Pons (tissue), 1 donor: Measurements from ENCODE around the gene ENO2.

Experiments used
- DNase-seq: peaks from one replicate; pipeline ENCODE4 v3.0.0-alpha.2; 2016; ENCODE audit warnings: low spot score

Gene ENO2

DNA sequence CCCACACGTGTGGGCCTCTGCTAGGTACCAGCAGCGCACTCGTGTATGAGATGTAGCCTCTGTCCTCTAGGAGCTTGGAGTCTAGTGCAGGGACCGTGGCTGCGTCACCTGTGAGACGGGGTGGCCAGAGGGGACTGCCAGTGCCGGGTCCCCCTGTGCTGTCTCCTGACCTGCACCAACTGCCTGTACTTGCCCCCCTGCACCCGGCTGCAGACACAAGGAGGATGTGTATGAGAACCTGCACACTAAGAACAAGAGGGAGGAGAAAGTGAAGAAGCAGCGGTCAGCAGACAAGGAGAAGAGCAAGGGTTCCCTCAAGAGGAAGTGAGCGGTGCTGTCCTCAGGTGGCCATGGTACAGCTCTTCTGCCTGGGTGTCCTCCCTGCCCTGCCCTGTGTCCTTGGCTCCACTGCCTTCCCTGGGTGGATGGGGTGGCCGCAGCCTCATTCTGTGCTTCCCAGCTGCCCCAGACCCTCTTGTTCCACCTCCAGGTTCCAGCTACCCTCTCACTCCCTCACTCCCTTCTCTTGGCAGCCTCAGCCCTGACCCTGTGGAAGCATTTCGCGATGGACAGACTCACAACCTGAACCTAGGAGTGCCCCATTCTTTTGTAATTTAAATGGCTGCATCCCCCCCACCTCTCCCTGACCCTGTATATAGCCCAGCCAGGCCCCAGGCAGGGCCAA, 46.4 kb downstream of the ENO2 start:
- no peak for DNase-seq

DNA sequence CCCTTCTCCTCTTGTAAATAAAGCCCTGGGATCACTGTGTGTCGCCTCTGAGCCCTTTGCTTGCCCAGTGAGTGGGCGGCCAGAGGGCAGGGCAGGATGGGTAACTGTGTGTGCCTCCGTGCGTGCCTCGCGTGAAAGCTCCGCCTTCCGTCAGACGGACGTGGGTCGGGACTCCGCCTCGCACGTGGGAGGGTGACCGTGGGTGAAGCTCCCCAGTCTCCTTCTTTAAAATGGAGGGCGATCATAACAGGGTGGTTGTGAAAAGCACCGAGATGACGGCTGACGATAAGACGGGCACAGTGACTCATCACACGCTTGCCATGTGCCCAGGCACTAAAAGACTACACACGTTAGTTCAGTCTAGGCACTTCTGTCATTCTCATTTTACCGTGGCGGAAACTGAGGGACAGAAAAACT, 46.9 kb downstream of the ENO2 start:
- no peak for DNase-seq

DNA sequence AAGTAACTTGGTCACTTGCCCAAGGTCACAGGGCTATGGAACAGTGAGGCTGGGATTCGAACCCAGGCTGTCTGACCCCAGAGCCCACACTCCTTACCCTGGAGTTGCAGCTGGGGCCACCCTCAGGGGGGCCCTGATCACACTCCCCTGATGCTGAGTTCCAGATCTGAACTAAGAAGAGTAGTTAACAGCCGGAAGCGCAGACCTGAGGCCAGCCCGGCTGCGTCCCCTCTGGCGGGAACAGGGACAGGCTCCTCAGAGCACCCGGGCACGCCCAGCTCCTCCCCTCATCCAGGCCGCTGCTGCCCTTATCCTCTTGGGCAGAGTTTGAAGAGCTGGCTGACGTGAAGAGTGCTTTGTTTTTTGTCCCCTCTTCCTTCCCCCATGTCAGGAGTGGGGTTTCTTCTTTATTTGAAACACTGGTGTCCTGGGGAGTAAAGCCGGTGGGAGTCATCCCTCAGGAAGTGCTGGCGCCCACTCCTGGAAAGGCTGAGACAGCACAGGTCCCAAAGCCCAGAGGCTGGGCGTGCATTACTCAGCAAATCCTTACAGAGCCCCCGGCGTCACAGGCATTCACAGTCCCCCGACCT, 47.4 kb downstream of the ENO2 start:
- DNase-seq = no peak

DNA sequence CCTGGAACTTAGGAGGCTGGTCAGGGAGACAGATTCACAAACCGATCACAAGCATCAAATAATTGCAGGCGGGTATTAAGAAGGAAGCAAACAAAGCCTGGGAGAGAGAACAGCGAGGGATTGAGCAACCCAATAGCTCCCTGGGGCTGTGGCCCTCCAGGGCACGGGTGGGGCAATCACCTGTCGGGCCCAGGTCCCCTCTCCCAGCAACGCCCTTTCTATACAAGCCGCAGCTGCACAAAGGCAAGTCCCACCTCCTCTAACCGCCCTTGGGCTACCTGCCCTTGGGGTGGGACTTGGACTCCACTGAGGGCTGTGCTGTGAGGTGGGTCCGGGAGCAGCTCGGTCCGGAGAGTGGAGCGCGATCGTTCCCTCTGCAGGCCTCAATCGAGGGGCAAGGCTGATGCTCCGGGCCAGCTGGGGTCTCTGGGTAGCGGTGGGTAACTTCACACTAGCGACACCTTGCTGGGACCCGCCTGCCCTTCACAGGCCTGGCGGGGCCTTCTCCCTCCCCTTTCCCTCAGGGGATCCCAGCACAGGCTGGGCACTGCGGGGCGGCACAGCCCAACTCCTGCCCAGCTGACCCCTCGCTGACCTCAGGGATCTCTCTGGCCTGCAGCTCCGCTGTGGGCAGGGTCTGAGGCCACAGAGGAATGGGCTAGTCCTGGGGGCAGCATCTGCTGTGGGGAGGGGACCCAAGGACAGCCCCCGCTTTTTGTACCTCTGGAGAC, 48.1 kb downstream of the ENO2 start:
- no peak for DNase-seq

DNA sequence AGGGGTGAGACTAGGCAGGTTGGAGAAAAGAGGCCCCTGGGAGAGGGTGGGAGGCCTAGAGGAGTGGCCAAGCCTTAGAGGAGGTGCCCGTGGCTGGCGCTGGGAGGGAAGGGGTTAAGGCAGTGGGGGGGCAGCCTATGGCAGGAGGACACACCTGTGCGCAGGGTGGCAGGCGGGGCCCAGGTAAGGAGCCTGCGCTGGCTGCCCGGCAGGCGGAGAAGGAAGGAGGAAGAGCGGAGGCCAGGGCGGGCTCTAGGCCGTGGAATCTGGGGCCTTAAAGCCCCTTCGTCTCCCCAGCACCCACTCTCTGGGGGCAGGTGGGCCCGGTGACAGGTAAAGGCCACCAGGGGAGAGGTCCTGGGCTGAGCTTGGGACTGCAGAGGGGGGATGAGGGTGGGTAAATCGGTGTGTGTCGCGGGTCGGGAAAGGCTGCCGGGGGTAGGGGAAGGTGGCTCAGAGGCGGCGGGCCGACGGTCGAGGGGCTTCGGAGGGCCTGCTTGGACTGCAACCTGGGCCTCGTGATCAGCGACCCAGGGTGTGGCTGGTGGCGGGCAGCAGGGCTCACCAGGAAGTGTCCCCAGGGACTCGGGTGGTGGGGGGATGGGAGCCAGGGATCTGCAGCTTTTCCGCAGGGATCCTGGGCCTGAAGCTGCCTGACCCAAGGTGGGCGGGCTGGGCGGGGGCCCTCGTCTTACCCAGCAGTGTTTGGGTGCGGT, 48.8 kb downstream of the ENO2 start:
- no peak for DNase-seq

DNA sequence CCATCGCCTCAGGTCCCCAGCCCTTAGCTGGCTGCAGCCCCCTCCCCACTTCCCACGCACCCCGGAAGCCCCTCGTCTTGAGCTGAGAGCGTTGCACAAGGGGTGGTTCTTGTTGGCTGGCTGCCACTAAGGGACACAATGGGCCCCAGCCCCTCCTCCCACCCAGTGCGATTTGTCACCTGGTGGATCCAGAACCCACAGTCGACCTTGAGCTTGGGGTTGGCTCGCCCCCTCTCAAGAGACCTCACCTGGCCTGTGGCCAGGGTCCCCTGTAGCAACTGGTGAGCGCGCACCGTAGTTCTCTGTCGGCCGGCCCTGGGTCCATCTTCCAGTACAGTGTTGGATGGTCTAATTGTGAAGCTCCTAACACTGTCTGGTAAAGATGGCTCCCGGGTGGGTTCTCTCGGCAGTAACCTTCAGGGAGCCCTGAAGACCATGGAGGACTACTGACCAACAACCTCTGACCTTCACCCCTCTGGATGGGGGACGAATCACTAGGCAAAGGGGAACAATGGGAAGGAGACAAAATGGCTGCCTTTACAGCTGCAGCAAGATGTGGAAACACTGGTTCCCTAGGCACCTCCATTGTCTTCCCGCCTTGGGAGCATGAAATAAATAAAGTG, 49.5 kb downstream of the ENO2 start:
- DNase-seq = no peak

DNA sequence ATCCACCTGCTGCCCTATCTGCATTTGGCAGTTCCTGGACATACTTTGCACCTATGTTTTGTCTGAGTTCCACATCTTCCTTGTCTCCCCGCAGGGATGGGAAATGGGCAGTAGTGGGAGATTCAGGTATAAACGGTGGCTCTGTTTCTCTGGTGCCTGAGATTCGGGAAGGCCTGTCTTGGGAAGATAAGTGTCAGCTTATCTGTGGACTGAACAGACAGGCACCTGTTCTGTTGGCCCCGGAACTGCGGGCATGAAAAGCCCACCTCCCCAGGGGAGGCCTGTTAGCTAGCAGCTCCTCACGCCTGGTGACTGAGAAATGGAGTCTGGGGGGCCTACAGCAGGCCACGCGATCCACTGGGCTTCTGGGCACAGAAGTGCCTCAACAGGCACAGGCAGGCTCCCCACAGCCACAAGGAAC, 50.2 kb downstream of the ENO2 start:
- no peak for DNase-seq

DNA sequence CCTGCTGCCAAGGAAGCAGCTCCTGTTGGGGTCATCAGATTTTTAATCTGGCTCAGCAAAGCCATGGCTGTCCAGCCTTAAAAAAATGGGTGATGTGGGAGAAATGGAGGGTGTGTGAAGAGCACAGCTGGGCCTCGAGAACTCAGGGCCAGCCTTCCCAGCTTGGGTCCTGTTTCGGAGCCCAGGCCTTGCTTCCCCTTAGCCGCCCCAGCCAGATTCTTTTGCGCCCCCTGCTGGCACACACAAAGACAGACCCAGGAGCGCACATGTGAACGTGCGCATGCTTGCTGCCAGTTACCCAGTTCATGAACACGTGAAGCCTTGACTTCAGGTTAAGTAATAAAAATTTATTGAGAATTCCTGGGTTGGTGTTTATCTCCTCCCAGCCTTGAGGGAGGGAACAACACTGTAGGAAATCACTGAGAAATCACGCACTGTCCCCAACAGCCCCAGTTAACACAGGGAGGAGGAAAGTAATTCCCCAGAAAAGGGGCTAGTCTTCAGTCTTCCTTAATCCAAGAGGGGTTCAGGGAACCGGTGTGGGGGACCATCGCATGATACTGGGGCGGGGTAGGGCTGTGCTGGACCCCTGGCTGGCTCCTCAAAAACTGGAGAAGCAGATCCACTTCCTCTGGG, 50.8 kb downstream of the ENO2 start:
- DNase-seq = peak; percentile 86

DNA sequence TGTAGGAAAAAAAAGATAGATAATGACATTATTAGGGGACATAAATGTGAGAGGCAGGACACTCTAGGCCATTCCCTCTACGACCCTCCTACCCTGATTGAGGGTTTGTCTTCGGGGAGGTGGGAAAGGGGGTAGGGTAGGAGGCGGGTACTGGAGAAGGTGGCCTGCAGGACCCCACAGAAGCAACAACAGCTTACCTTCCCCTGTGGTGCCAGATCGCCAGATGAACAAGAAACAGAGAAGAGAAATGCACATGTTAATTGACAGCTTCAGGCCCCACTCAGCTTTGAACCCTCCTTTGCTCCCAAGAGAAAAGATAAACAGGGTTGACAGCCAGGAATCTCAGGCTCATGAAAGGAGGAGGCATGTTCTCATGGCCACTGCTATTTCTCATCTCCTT, 51.3 kb downstream of the ENO2 start:
- DNase-seq = no peak

DNA sequence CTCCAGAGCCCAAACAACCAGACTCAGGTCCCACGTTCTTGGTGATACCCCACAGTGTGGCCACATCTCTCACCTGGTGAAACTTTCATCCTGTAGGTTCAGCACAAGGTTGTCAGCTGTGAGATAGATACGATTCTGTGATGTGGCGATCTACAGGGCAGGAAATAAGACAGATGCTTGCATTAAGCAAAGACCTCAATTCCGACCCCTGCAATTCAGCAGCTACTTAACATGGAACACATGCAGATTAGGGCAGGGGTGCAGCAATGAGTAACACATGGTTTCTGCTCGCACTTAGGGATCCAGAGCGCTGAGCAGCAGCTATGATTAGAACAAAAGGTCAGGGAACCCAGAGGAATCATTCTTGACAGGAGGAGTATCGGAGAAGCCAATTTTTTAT, 52.0 kb downstream of the ENO2 start:
- no peak for DNase-seq

DNA sequence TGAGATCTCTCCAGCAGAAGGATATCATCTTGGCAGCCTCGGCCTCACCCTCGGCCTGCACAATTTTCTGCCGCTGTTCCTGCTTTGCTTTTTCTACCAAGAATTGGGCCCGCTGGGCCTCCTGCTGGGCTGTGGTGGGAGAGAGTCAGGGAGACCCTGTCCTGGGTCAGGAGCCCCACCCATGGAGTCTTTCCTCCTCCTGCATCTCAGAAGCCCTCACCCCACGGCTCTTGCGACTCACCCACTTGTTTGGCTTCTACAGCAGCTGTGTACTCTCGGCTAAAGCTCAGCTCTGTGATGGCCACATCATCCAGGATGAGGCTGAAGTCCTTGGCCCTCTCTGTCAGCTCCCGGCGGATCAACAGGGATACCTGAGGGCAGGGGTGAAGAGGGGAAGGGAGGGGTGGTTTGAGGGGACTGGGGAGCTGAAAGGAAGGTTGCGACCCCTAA, 53.3 kb downstream of the ENO2 start:
- DNase-seq = no peak

DNA sequence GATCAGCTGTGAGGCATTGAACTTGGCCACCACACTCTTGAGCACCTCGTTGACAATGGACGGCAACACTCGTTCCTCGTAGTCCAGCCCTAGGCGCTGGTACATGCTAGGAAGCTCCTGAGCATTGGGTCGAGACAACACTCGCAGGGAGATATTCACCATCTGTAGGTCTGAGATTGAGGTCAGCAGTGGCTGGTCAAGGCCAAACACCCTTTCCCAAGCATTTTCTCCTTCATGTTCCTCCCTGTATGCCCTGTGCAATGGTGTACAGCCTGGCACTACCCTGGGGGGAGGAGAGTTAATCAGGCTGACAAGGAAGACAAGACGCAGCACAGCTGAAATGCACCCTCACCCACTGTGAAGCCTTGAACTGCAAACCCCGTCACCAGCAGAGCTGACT, 54.0 kb downstream of the ENO2 start:
- DNase-seq = no peak

DNA sequence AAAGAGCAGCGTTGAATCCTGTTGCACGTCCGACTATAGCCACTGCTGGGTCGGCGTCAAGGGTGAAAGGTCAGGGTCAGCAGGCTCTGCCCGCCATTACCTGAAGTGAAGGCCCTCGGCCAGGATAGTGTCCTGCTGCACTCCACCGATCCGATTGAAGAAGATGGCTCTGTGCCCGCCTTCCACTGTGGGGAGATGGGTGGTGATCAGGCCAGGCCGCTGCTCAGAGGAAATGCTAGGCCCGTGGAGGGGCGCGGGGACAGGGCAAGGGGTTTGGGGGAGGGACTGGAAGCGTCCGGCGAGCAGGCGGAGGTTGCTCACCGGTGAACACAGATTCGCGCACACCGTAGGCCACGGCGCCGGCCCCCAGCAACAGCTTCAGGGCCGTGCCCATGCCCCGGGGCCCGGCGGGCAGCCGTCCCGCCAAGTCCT, 55.7 kb downstream of the ENO2 start:
- no peak for DNase-seq
